ENCODE results near the gene SEC24A. TPM values are rescaled to one million over a fixed set of nuclear protein-coding genes. Genes with fewer than 3 reads are reported as not detected.
"Not testable (repeated sequence)": the region's sequence is repeated elsewhere in the genome, so short reads cannot be mapped to it uniquely, and the experiment has no call there.

The SEC24A gene
- total RNA-seq, 2 donors from 2014 or later: 29.9 to 45.4 TPM

GRCh38 chr5:134638760-134639201 is 9.8 kb upstream of the SEC24A start:
- H3K4me1 ChIP-seq: no peaks in the 10 kb centered on the region
- no peak overlapping the region for H3K4me3 ChIP-seq
- H3K27ac ChIP-seq: peak overlapping the region; percentile 67
- H3K27me3 ChIP-seq: no peaks in the 10 kb centered on the region
- TF ChIP-seq CTCF (IDR thresholded peaks at IDR 0.05): no peak
- no peaks in the 10 kb centered on the region for H3K9me3 ChIP-seq
- peak; percentile 55 for DNase-seq
- H3K36me3 ChIP-seq: no peaks in the 10 kb centered on the region
- intact Hi-C loops (cut with DNase I): no loop called here
- no peak overlapping the region for H3K9ac ChIP-seq (ENCODE audit: low read depth in 2 of 2, low read length in 2 of 2)

DNA sequence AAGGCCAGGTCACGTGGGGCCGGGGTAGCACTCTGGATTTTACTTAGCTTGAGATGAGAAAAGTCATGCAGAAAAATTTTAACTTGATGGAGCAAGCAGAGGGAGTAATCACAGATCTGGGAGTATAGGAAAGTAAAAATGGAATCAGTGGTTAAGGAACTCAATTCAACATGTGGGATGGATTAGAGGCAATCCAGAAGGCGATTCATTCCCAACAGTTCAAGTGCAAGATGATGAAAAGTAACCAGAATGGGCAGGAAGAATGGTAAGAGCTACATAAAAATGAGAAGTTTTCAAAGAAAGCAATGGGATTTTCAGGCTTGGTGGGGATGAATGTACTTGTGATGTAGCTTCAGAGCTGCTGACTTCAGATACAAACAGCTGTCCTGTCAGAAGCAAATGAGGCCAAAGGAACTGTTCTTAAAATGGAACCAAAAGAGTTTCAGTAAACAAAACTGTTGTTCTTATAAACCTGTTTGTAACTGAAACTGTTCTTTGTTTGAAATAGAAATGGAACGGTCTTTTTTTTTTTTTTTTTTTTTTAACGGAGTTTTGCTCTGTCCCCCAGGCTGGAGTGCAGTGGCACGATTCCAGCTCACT is 5.6 kb upstream of the SEC24A start:
- H3K27me3 ChIP-seq: no peaks in the 10 kb centered on the region
- no peak overlapping the region for H3K4me3 ChIP-seq
- no peaks in the 10 kb centered on the region for H3K9me3 ChIP-seq
- no peak for DNase-seq
- intact Hi-C loops (cut with DNase I): no loop called here
- H3K4me1 ChIP-seq: no peaks in the 10 kb centered on the region
- H3K27ac ChIP-seq: no peak overlapping the region
- TF ChIP-seq CTCF (IDR thresholded peaks at IDR 0.05): no peak
- H3K36me3 ChIP-seq: no peaks in the 10 kb centered on the region
- no peak overlapping the region for H3K9ac ChIP-seq (ENCODE audit: low read depth in 2 of 2, low read length in 2 of 2)

GRCh38 chr5:134647750-134648424 is 698 bp upstream of the SEC24A start:
- H3K4me1 ChIP-seq: peaks cover 2% of the 10 kb centered on the region
- H3K27me3 ChIP-seq: no peaks in the 10 kb centered on the region
- H3K4me3 ChIP-seq: peak overlapping the region; percentile 94
- no peak for DNase-seq
- intact Hi-C loops (cut with DNase I): no loop called here
- no peaks in the 10 kb centered on the region for H3K9me3 ChIP-seq
- no peaks in the 10 kb centered on the region for H3K36me3 ChIP-seq
- TF ChIP-seq CTCF (IDR thresholded peaks at IDR 0.05): no peak
- H3K27ac ChIP-seq: peak overlapping the region; percentile 93
- H3K9ac ChIP-seq (ENCODE audit: low read depth in 2 of 2, low read length in 2 of 2): peak overlapping the region; percentile 81 to 97

DNA sequence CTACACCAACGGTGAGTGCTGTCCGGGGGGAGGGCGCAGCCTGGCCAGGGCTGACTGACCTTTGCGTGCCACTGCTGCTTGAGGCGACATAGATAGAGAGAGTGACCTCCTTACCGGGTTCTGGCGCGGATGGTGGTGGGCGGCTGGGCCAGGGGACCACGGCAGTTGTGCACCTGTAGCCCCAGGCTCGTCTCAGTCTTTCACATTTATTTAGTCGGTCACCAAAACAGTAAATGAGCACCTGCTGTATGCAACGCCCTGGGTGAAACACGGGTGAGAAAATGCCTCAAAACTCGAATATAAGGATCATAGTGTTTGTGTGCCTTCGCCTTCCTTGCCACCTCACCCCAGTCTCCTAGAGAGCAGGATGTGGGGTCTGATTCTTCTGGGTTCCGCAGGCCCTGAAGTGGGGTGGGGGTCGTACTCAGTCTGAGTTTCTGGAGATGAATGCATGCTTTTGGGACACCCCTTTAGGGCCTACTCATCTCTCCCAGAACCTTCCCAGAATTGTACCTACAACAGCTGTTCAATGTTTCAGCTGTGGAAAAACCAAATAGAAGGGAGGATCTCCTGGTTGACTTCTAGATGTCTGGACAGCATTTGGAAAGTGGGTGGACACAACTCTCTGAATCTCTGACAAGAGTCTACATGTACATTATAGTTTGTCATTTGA is 714 bp downstream of the SEC24A start:
- no peaks in the 10 kb centered on the region for H3K36me3 ChIP-seq
- peak; percentile 45 for DNase-seq
- no peaks in the 10 kb centered on the region for H3K9me3 ChIP-seq
- peak overlapping the region; percentile 81 to 97 for H3K9ac ChIP-seq (ENCODE audit: low read depth in 2 of 2, low read length in 2 of 2)
- intact Hi-C loops (cut with DNase I): no loop called here
- TF ChIP-seq CTCF (IDR thresholded peaks at IDR 0.05): no peak
- H3K4me1 ChIP-seq: peaks cover 2% of the 10 kb centered on the region
- H3K27ac ChIP-seq: peak overlapping the region; percentile 93
- H3K4me3 ChIP-seq: peak overlapping the region; percentile 94
- no peaks in the 10 kb centered on the region for H3K27me3 ChIP-seq

- H3K27me3 ChIP-seq; H3K9me3 ChIP-seq; H3K36me3 ChIP-seq; DNase-seq; intact Hi-C loops (cut with DNase I); H3K4me3 ChIP-seq; H3K4me1 ChIP-seq; H3K27ac ChIP-seq: not testable (repeated sequence)
- H3K9ac ChIP-seq (ENCODE audit: low read depth in 2 of 2, low read length in 2 of 2): peak overlapping the region in 1 of 2 donors; percentile 12
Observed at GRCh38 chr5:134650660-134651059, 2.1 kb downstream of the SEC24A start.

- Histone ChIP-seq H3K9me3 (no peaks in the 10 kb centered on the region), H3K4me3 (no peak overlapping the region), H3K36me3 (no peaks in the 10 kb centered on the region), H3K27me3 (no peaks in the 10 kb centered on the region), H3K9ac (ENCODE audit: low read depth in 2 of 2, low read length in 2 of 2) (no peak overlapping the region), H3K4me1 (peaks cover 2% of the 10 kb centered on the region), H3K27ac (no peak overlapping the region)
- intact Hi-C loops (cut with DNase I): no loop called here
- DNase-seq: no peak
- TF ChIP-seq CTCF (IDR thresholded peaks at IDR 0.05): no peak
Observed at GRCh38 chr5:134651531-134651930, 2.9 kb downstream of the SEC24A start.
